H9 (cell line): ENCODE results near the gene CSF1. TPM values are rescaled to one million over a fixed set of nuclear protein-coding genes. Genes with fewer than 3 reads are reported as not detected.

ENCODE experiments used
- DNase-seq: peaks from one replicate; pipeline ENCODE4 v3.0.0-alpha.2; 2017
- H2AFZ ChIP-seq: one replicate; pipeline ENCODE4 v1.6.1; 2013; ENCODE audit warnings: mild to moderate bottlenecking, low read length, control low read depth, moderate library complexity
- H2AK5ac ChIP-seq: 2 replicates; pipeline ENCODE4 v1.6.1; 2013; ENCODE audit warnings: low read length, control low read depth, mixed read lengths; ENCODE audit not compliant: insufficient read length
- H2BK120ac ChIP-seq: one replicate; pipeline ENCODE4 v1.6.1; 2013; ENCODE audit warnings: low read depth, mild to moderate bottlenecking, low read length, control low read depth, inconsistent platforms; ENCODE audit not compliant: poor library complexity, severe bottlenecking
- H2BK12ac ChIP-seq: 2 replicates; pipeline ENCODE4 v1.6.1; 2013; ENCODE audit warnings: low read length, control low read depth, mixed read lengths, low read depth; ENCODE audit not compliant: insufficient read length
- H2BK15ac ChIP-seq: 2 replicates; pipeline ENCODE4 v1.6.1; 2013; ENCODE audit warnings: low read depth, low read length, control low read depth
- H2BK20ac ChIP-seq: one replicate; pipeline ENCODE4 v1.6.1; 2013; ENCODE audit warnings: low read depth, mild to moderate bottlenecking, low read length, control low read depth, inconsistent platforms; ENCODE audit not compliant: poor library complexity, severe bottlenecking
- H2BK5ac ChIP-seq: 2 replicates; pipeline ENCODE4 v1.6.1; 2013; ENCODE audit warnings: low read length, control low read depth, mixed read lengths; ENCODE audit not compliant: insufficient read length
- H3K14ac ChIP-seq: 2 replicates; pipeline ENCODE4 v1.6.1; 2013; ENCODE audit warnings: low read length, control low read depth; ENCODE audit not compliant: insufficient read depth
- H3K18ac ChIP-seq: 2 replicates; pipeline ENCODE4 v1.6.1; 2013; ENCODE audit warnings: low read depth, mild to moderate bottlenecking, mixed read lengths, low read length, control low read depth; ENCODE audit not compliant: insufficient read length
- H3K23ac ChIP-seq: 2 replicates; pipeline ENCODE4 v1.6.1; 2013; ENCODE audit warnings: low read length, control low read depth, mixed read lengths, low read depth; ENCODE audit not compliant: insufficient read length
- H3K23me2 ChIP-seq: 2 replicates; pipeline ENCODE4 v1.6.1; 2013; ENCODE audit warnings: low read depth, mild to moderate bottlenecking, mixed read lengths, low read length, control low read depth; ENCODE audit not compliant: insufficient read length, poor library complexity, severe bottlenecking
- H3K27ac ChIP-seq: 2 replicates; pipeline ENCODE4 v1.5.1; 2013; ENCODE audit warnings: low read length, control low read depth, mixed read lengths, low read depth; ENCODE audit not compliant: insufficient read length
- H3K27me3 ChIP-seq: 2 replicates; pipeline ENCODE4 v1.6.1; 2013; ENCODE audit warnings: low read length, control low read depth, inconsistent platforms; ENCODE audit not compliant: insufficient read depth
- H3K4ac ChIP-seq: 2 replicates; pipeline ENCODE4 v1.6.1; 2013; ENCODE audit warnings: low read depth, mild to moderate bottlenecking, control low read depth, inconsistent platforms, low read length, moderate library complexity
- H3K4me1 ChIP-seq: 2 replicates; pipeline ENCODE4 v1.6.1; 2013; ENCODE audit warnings: low read length, control low read depth, inconsistent platforms; ENCODE audit not compliant: insufficient read depth
- H3K4me2 ChIP-seq: 2 replicates; pipeline ENCODE4 v1.6.1; 2013; ENCODE audit warnings: low read length, control low read depth, mixed read lengths; ENCODE audit not compliant: insufficient read length, insufficient read depth
- H3K56ac ChIP-seq: 2 replicates; pipeline ENCODE4 v1.6.1; 2013; ENCODE audit warnings: low read depth, mild to moderate bottlenecking, mixed read lengths, low read length, control low read depth; ENCODE audit not compliant: insufficient read length
- H3K79me1 ChIP-seq: 2 replicates; pipeline ENCODE4 v1.6.1; 2013; ENCODE audit warnings: low read depth, mild to moderate bottlenecking, moderate library complexity, low read length, control low read depth, inconsistent platforms; ENCODE audit not compliant: insufficient read depth, poor library complexity, severe bottlenecking
- H3K79me2 ChIP-seq: 2 replicates; pipeline ENCODE4 v1.6.1; 2013; ENCODE audit warnings: low read length, control low read depth, inconsistent platforms; ENCODE audit not compliant: insufficient read depth
- H3K9ac ChIP-seq: 2 replicates; pipeline ENCODE4 v1.6.1; 2013; ENCODE audit warnings: low read length, control low read depth, mixed read lengths; ENCODE audit not compliant: insufficient read length; ENCODE audit errors: extremely low read depth
- H3K9me3 ChIP-seq: one replicate; pipeline ENCODE4 v1.6.1; 2013; ENCODE audit warnings: low read depth, low read length, inconsistent platforms; ENCODE audit not compliant: control insufficient read depth
- H3T11ph ChIP-seq: one replicate; pipeline ENCODE4 v1.6.1; 2013; ENCODE audit warnings: mild to moderate bottlenecking, low read length, control low read depth, inconsistent platforms
- H4K20me1 ChIP-seq: one replicate; pipeline ENCODE4 v1.6.1; 2013; ENCODE audit not compliant: control insufficient read depth, insufficient read length, insufficient read depth
- H4K5ac ChIP-seq: 2 replicates; pipeline ENCODE4 v1.6.1; 2013; ENCODE audit warnings: low read depth, mild to moderate bottlenecking, mixed read lengths, low read length, control low read depth; ENCODE audit not compliant: insufficient read length
- H4K8ac ChIP-seq: replicated peaks from 2 replicates; pipeline ENCODE4 v1.6.1; 2013; ENCODE audit warnings: low read length, control low read depth, mixed read lengths, low read depth; ENCODE audit not compliant: insufficient read length
- H4K91ac ChIP-seq: 2 replicates; pipeline ENCODE4 v1.6.1; 2013; ENCODE audit warnings: low read depth, mild to moderate bottlenecking, moderate library complexity, mixed read lengths, low read length, control low read depth; ENCODE audit not compliant: insufficient read length
- H3K27ac Mint-ChIP-seq, 3 experiments: 2 replicates in 2 of 3; 3 replicates in 1 of 3; pipeline ENCODE4 v1.8.0; 2020 to 2021; ENCODE audit warnings: mixed read lengths in 3 of 3, mild to moderate bottlenecking in 1 of 3, moderate library complexity in 1 of 3
- H3K27me3 Mint-ChIP-seq: 2 replicates; pipeline ENCODE4 v1.8.0; 2021; ENCODE audit warnings: low read depth, mild to moderate bottlenecking, moderate library complexity, mixed read lengths
- H3K36me3 Mint-ChIP-seq, 3 experiments: 2 replicates in 2 of 3; 3 replicates in 1 of 3; pipeline ENCODE4 v1.8.0; 2020 to 2021; ENCODE audit warnings: low read depth in 3 of 3, mixed read lengths in 3 of 3; ENCODE audit not compliant: insufficient read depth in 1 of 3
- H3K4me1 Mint-ChIP-seq, 2 experiments: 2 replicates each; pipeline ENCODE4 v1.8.0; 2020; ENCODE audit warnings: mixed read lengths in 2 of 2
- H3K4me3 Mint-ChIP-seq, 2 experiments: 2 replicates in 1 of 2; 3 replicates in 1 of 2; pipeline ENCODE4 v1.8.0; 2020 to 2021; ENCODE audit warnings: mild to moderate bottlenecking in 2 of 2, mixed read lengths in 2 of 2, moderate library complexity in 1 of 2
- H3K9me3 Mint-ChIP-seq, 2 experiments: 2 replicates in 1 of 2; 3 replicates in 1 of 2; pipeline ENCODE4 v1.8.0; 2020; ENCODE audit warnings: mild to moderate bottlenecking in 2 of 2, mixed read lengths in 2 of 2, moderate library complexity in 1 of 2
- CTCF ChIP-seq: fragments of 200-600 bp; sonication (generic); conservative IDR thresholded peaks from 3 replicates; pipeline ENCODE4 v1.8.0; 2021; ENCODE audit warnings: antibody characterized with exemption, mild to moderate bottlenecking
- WGBS: extraction: QIAGEN DNeasy Blood & Tissue Kit; methylation state at CpG from one replicate; pipeline ENCODE4 v1.1.7; 2013; ENCODE audit warnings: missing lambda C conversion rate, low lambda C conversion rate, mixed read lengths; ENCODE audit not compliant: insufficient read length; ENCODE audit errors: extremely low coverage; 5-methylcytosine and 5-hydroxymethylcytosine counted together
- total RNA-seq: library from RNA; stranded (reverse); gene quantifications from 2 replicates; pipeline ENCODE4 v1.2.1, GENCODE V29; 2021

Gene CSF1
- total RNA-seq, 1 experiment from 2014 or later = 2.3 TPM

GRCh38 chr1:109923131-109923945 lies 12.7 kb downstream of the CSF1 start:
- peak overlapping the region in 1 of 3 experiments; percentile 50; a peak in 3 of 7 replicates for H3K27ac Mint-ChIP-seq
- Histone ChIP-seq H3K23me2 (peaks cover 4% of the 10 kb centered on the region), H3K27me3 (no peaks in the 10 kb centered on the region), H3K4me2 (no peak overlapping the region), H3K79me2 (no peaks in the 10 kb centered on the region), H3K4me1 (no peaks in the 10 kb centered on the region), H2AK5ac (no peak overlapping the region), H3K23ac (no peak overlapping the region), H2BK15ac (no peak overlapping the region), H2BK120ac (no peak overlapping the region), H3K9ac (no peak overlapping the region), H4K91ac (no peak overlapping the region), H3K14ac (no peak overlapping the region), H3K4ac (no peak overlapping the region), H3K56ac (no peak overlapping the region), H3T11ph (no peak overlapping the region), H4K8ac (no peak overlapping the region), H3K18ac (no peak overlapping the region), H3K9me3 (no peaks in the 10 kb centered on the region), H2BK20ac (no peak overlapping the region), H4K20me1 (no peaks in the 10 kb centered on the region), H3K79me1 (no peaks in the 10 kb centered on the region), H3K27ac (no peak overlapping the region), H2BK12ac (no peak overlapping the region), H2AFZ (no peak overlapping the region), H4K5ac (no peak overlapping the region), H2BK5ac (no peak overlapping the region)
- no CpG with 5 or more reads among the region's 17 CpGs for WGBS
- peak; percentile 88 for TF ChIP-seq CTCF
- H3K27me3 Mint-ChIP-seq = peaks cover 1% of the 10 kb centered on the region
- H3K36me3 Mint-ChIP-seq = peaks cover 8 to 36% (median 23%) of the 10 kb centered on the region in 3 experiments; a peak in 6 of 7 replicates
- peaks cover 0 to 8% of the 10 kb centered on the region in 2 experiments; a peak in 2 of 4 replicates for H3K4me1 Mint-ChIP-seq
- peak overlapping the region in 1 of 2 experiments; percentile 13; a peak in 1 of 5 replicates for H3K4me3 Mint-ChIP-seq
- DNase-seq = peak; percentile 76
- no peaks in the 10 kb centered on the region for H3K9me3 Mint-ChIP-seq
